Lung (tissue), 12 donors: ENCODE measurements around the gene GPR87. TPM values are rescaled to one million over a fixed set of nuclear protein-coding genes. Genes with fewer than 3 reads are reported as not detected.

ENCODE experiments used
- ATAC-seq: fragments of 200-7000 bp; cut with Tn5 transposase; one replicate; pipeline ENCODE4 v1.9.1; 2020; ENCODE audit warnings: moderate number of reproducible peaks; ENCODE audit not compliant: insufficient read depth, low FRiP score
- DNase-seq, 3 donors: peaks; one replicate each; pipeline ENCODE4 v3.0.0-alpha.2; 2013 to 2017
- H3K27ac ChIP-seq, 2 donors: one replicate each; pipeline ENCODE4 v1.5.1; 2013; ENCODE audit warnings: mild to moderate bottlenecking in 2 of 2, moderate library complexity in 2 of 2, control low read depth in 1 of 2, inconsistent platforms in 1 of 2, low read depth in 1 of 2, low read length in 1 of 2
- H3K27me3 ChIP-seq, 3 donors: one replicate each; pipeline ENCODE4 v1.5.1; 2013; ENCODE audit warnings: low read length in 2 of 3; ENCODE audit not compliant: control insufficient read depth in 3 of 3, insufficient read depth in 3 of 3
- H3K36me3 ChIP-seq, 4 donors: one replicate each; pipeline ENCODE4 v1.5.1; 2013; ENCODE audit warnings: low read length in 4 of 4, mild to moderate bottlenecking in 1 of 4, moderate library complexity in 1 of 4; ENCODE audit not compliant: control insufficient read depth in 4 of 4, insufficient read depth in 4 of 4
- H3K4me1 ChIP-seq, 5 donors: one replicate each; pipeline ENCODE4 v1.5.1; 2013; ENCODE audit warnings: low read length in 5 of 5, mild to moderate bottlenecking in 2 of 5, moderate library complexity in 1 of 5; ENCODE audit not compliant: control insufficient read depth in 5 of 5, insufficient read depth in 5 of 5
- H3K4me3 ChIP-seq: one replicate; pipeline ENCODE4 v1.5.1; 2013; ENCODE audit warnings: mild to moderate bottlenecking, control low read depth, moderate library complexity
- H3K9ac ChIP-seq, 2 donors: one replicate each; pipeline ENCODE4 v1.5.1; 2013; ENCODE audit warnings: low read length in 2 of 2, control low read depth in 1 of 2; ENCODE audit not compliant: insufficient read depth in 1 of 2
- H3K9me3 ChIP-seq, 4 donors: one replicate each; pipeline ENCODE4 v1.5.1; 2013; ENCODE audit warnings: low read length in 3 of 4, mild to moderate bottlenecking in 1 of 4, moderate library complexity in 1 of 4; ENCODE audit not compliant: control insufficient read depth in 4 of 4, insufficient read depth in 3 of 4
- WGBS, 2 donors: extraction: QIAGEN DNeasy Blood & Tissue Kit; methylation state at CpG; one replicate each; pipeline ENCODE4 v1.1.7; 2013; 5-methylcytosine and 5-hydroxymethylcytosine counted together
- polyA plus RNA-seq, 2 donors: library from polyadenylated mRNA; stranded (reverse); fragments of 200-250 nt; gene quantifications; one replicate each; pipeline ENCODE4 v1.2.1, GENCODE V29; 2013
- total RNA-seq, 2 donors: library from RNA; depleted of rRNA in 1 of 2; stranded (reverse); fragments of >200 nt in 1 of 2; gene quantifications; one replicate each; pipeline ENCODE4 v1.2.1, GENCODE V29; 2014 to 2021
- TF ChIP-seq, protein P1 (sequence below): IDR thresholded peaks from 2 replicates; pipeline ENCODE4 v1.5.1; 2012; ENCODE audit warnings: mild to moderate bottlenecking; ENCODE audit errors: control extremely low read depth, extremely low read depth
- donor health status: control.
- donor health status: control.
- donor health status: Bipolar disorder and iron deficiency.
- donor health status: healthy.
- donor health status: DM: yes; HTN: yes; CAD: no.

The GPR87 gene
- total and polyA plus RNA-seq, 4 donors: 0.28 to 1.5 (median 1.3) TPM

DNA sequence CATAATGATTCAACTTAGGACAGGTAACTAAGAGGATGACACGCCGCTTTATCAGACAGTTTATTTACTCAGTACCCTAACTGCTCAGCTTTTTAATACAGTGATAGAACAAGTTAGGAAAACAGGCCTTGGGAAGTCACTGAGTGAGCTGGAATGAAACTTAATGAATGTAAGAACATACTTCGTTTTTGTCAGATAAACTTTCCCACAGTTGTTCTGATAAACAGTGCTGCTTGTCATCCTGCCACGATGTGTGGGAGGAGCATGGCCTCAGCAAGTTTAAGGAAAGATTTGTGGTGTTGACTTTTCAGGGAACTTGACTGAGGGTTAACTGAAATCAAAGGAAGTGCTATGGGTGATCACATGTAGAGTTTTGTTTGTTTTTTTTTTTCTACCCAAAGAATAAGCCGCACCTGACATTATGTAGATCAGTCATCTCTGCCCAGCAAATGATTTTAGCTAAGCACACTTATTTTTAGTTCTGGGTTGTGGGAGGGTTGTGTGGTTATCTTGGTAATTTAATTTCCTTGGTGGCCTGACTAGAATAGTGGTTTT lies 32.6 kb downstream of the GPR87 start:
- Histone ChIP-seq H3K27ac (no peak overlapping the region), H3K36me3 (no peaks in the 10 kb centered on the region), H3K27me3 (no peaks in the 10 kb centered on the region), H3K4me3 (no peak overlapping the region), H3K9me3 (no peaks in the 10 kb centered on the region), H3K9ac (no peak overlapping the region), H3K4me1 (peaks cover 0 to 7% (median 0%) of the 10 kb centered on the region in 5 donors)
- ATAC-seq (no peak), DNase-seq (peak in 1 of 3 donors; percentile 53)
- TF ChIP-seq, protein P1, sequence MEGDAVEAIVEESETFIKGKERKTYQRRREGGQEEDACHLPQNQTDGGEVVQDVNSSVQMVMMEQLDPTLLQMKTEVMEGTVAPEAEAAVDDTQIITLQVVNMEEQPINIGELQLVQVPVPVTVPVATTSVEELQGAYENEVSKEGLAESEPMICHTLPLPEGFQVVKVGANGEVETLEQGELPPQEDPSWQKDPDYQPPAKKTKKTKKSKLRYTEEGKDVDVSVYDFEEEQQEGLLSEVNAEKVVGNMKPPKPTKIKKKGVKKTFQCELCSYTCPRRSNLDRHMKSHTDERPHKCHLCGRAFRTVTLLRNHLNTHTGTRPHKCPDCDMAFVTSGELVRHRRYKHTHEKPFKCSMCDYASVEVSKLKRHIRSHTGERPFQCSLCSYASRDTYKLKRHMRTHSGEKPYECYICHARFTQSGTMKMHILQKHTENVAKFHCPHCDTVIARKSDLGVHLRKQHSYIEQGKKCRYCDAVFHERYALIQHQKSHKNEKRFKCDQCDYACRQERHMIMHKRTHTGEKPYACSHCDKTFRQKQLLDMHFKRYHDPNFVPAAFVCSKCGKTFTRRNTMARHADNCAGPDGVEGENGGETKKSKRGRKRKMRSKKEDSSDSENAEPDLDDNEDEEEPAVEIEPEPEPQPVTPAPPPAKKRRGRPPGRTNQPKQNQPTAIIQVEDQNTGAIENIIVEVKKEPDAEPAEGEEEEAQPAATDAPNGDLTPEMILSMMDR: no peak
- 29 to 31% methylated on average over 5 of the region's 5 CpGs for WGBS, 2 donors

- WGBS, 2 donors: 65 to 74% methylated on average over 4 of the region's 4 CpGs
- H3K9me3 ChIP-seq: no peaks in the 10 kb centered on the region
- H3K27ac ChIP-seq: no peak overlapping the region
- ATAC-seq: no peak
- no peak for DNase-seq
- H3K4me3 ChIP-seq: no peak overlapping the region
- peaks cover 0 to 7% (median 0%) of the 10 kb centered on the region in 5 donors for H3K4me1 ChIP-seq
- no peaks in the 10 kb centered on the region for H3K27me3 ChIP-seq
- TF ChIP-seq, protein P1: no peak
- no peak overlapping the region for H3K9ac ChIP-seq
- H3K36me3 ChIP-seq: no peaks in the 10 kb centered on the region
Measured at GRCh38 chr3:151283387-151283786, 33.2 kb downstream of the GPR87 start.

DNA sequence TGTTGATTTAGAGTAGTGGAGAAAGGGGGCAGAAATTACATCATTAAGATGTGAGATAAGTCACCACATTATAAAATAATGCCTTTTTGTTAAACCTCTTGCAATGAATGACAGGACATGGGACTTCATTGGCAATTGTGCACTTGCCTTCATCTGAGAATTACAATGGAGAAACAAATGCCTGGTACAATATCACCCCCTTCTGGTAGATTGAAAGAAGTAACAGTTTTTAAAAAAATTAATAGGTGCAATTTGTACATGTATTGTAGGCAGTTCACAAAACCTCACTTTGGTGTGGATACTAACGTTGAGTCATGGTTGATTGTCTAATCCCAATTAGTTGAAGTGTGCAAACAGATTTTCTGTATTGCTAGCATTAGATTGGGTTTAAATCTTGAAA lies 33.7 kb downstream of the GPR87 start:
- no peak overlapping the region for H3K9ac ChIP-seq
- no peaks in the 10 kb centered on the region for H3K27me3 ChIP-seq
- WGBS, 2 donors: 0 to 3% methylated on average over 1 of the region's 1 CpG
- TF ChIP-seq, protein P1: peak; percentile 57
- ATAC-seq (peak; percentile 65), DNase-seq (peak in 2 of 3 donors; percentile 77 to 85)
- no peaks in the 10 kb centered on the region for H3K36me3 ChIP-seq
- H3K4me3 ChIP-seq: no peak overlapping the region
- no peak overlapping the region for H3K27ac ChIP-seq
- H3K4me1 ChIP-seq: peaks cover 0 to 7% (median 0%) of the 10 kb centered on the region in 5 donors
- no peaks in the 10 kb centered on the region for H3K9me3 ChIP-seq
